Posterior cingulate gyrus (tissue), 11 donors: ENCODE measurements around the gene VPS13D.
A peak's percentile ranks its signal among the peaks of the same experiment; 100 is the strongest.

ENCODE experiments used
- DNase-seq, 10 donors: peaks; one replicate each; pipeline versions ENCODE4 v3.0.0 to v3.0.0-alpha.2; 2020 to 2021; ENCODE audit warnings: mixed read lengths in 3 of 10
- intact Hi-C: fragments of 100-400 bp; cut with DNase I; formaldehyde crosslinking; loops from one replicate; pipeline ENCODE4 v1.15.1; 2023

VPS13D gene

DNA sequence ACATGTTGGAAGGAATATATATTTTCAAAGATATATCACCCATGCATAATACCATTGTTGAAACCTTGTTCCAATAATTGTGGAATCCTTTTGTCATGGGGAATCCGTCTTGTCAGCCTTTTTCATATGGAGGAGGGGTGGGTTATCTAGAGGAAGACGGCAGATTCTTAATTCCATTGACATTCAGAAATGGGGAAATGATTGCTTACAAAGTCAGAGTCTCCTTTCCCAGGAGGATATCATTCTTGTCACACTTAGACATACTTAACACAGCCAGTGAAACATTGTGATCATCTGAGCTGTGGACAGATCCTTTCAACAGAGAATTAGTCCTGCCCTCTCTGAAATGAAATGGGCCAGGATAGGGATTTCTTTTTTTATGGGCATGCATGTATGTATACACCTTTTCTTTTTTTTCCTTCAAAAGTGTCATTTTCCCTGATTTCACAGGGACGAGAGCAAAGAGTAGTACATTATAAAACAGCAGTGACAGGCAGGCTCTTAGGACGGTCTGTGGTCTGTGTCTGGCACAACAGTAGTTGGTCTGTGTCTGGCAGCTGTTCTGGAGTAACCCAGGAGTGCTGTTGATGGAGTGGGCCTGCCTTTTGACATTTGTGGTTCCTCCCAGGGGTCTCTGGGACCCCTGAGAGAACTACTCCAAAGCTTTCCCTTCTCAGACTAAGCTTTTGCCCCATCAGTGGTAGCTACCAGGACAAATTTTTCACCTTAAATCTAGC lies 50.1 kb downstream of the VPS13D start:
- intact Hi-C loops = no loop called here
- DNase-seq = no peak

DNA sequence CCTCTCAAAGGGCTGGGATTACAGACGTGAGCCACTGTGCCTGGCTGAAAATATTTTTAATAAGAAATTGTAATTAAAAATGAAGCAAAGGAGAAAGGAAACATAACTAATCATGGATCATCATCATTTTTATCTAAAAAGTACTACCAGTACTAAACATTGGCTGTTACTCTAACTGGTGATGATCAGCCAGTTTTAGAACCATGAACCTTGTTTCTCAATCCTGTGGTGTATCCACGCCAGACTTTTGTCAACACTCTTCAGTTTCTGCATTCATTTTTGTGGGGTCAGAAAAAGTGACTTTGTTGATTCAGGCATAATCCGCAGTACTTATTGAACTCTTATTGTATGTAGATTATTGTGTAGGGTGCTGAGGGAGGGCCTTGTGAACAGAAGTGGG lies 52.3 kb downstream of the VPS13D start:
- intact Hi-C loops = no loop called here

GRCh38 chr1:12284486-12284885 lies 54.7 kb downstream of the VPS13D start:
- intact Hi-C loops = no loop called here
- DNase-seq = no peak

More for the DNA sequence above, 52.3 kb downstream of the VPS13D start:
- DNase-seq = no peak

DNA sequence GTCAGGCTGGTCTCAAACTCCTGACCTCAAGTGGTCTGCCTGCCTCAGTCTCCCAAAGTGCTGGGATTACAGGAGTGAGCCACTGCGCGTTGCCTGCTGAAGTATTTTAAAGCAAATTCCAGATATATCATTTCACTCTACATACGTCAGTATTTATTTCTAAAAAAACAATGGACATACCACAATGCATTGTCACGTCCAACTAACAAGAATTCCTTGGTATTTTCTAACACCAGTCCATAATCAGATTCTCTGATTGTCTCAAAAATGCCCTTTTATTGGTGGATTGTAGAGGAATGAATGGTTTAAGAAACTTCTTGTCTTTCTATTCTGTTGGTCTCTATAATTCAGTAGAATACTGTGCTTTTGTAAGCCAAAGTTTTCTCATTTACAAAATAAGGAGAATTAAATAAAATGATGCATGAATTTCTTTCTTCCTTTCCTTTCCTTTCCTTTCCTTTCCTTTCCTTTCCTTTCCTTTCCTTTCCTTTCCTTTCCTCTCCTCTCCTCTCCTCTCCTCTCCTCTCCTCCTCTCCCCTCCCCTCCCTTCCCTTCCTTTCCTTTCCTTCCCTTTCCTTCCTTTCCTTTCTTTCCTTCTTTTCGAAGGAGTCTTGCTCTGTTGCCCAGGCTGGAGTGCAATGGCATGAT lies 55.8 kb downstream of the VPS13D start:
- intact Hi-C loops = no loop called here
- no peak for DNase-seq

- DNase-seq = no peak
- intact Hi-C loops = no loop called here
These were observed 58.0 kb downstream of the VPS13D start for GRCh38 chr1:12287869-12288268.

DNA sequence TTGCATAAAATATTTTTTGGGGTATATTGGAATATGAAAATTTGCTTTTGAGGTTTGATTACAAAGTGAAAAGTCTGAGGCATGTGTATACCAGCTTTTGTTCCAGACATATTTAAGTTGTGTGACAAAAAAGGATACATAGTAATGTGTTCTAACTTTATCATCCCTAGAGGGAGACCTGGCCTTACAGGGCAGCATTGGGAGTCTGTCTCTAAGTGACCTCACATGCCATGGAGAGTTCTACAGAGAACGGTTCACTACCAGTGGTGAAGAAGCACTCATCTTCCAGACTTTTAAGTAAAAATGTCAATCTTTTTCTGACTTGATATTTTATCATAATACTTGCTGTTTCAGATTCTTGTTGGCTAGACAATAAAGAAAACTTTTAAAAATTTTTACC lies 61.0 kb downstream of the VPS13D start:
- intact Hi-C loops = no loop called here
- no peak for DNase-seq

DNA sequence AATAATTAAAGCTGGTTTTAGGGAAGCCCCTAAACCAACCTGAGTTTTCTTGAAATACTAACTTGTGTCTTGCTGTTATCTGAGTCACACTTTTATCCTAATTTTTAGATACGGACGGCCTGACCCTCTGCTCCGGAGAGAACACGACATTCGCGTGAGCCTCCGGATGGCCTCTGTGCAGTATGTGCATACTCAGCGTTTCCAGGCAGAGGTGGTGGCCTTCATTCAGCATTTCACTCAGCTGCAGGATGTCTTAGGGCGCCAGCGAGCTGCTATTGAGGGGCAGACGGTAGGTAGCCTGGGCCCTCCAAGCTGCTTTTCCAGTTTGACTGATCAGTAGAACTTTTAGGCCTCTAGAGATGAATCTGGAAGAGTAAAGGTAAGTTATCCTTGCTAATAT lies 63.6 kb downstream of the VPS13D start:
- intact Hi-C loops = no loop called here
- DNase-seq = no peak

GRCh38 chr1:12294076-12294475 lies 64.2 kb downstream of the VPS13D start:
- intact Hi-C loops = no loop called here
- no peak for DNase-seq

- no peak for DNase-seq
- intact Hi-C loops = no loop called here
These were observed 66.2 kb downstream of the VPS13D start for GRCh38 chr1:12296016-12296415.

DNA sequence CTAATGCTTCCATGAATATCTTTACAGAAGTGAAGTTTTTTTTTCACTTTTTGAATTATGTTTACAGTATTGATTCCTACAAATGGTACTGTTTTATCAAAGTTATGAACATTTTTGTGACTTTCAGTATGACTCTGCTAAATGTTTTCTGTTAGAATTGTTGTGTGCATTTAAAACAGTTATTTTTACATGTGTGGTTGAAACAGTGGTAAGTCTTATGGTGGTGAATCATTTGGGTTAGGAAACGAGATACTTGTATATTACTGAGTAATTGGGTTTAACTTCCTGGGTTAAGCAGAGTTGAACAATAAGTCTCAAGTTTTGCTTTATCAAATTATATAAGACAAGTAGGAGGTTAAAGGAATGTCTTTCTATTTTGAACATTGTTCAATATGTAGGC lies 66.8 kb downstream of the VPS13D start:
- intact Hi-C loops = no loop called here
- no peak for DNase-seq

GRCh38 chr1:12300706-12301105 lies 70.9 kb downstream of the VPS13D start:
- no peak for DNase-seq
- intact Hi-C loops = no loop called here

DNA sequence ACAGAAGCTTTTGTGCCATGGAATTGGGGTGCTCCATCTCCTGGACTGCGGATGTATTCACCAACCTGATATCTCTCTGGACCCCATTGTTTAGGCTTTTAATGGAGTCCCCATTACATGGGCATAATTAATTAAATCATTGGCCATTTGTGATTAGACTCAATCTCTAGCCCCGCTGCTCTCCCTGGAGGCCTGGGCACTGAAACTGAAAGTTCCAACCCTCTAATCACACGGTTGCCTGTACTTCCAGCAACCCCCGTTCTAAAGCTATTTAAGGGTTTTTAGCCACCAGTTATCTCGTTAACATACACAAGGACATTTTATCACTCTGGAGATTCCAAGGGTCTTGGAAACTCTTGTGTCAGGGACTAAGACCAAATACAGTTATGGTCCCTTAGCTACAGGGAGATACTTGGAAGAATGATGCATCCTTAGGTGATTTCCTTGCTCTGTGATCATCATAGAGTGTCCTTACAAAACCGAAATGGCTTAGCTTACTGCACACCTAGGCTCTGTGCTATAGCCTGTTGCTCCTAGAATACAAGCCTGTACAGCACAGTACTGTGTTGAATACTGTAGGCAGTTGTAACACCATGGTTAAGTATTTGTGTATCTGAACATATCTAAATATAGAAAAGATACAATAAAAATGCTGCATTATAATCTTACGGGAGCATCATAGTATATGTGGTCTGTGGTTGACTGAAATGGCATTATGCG lies 71.8 kb downstream of the VPS13D start:
- no peak for DNase-seq
- intact Hi-C loops = no loop called here

DNA sequence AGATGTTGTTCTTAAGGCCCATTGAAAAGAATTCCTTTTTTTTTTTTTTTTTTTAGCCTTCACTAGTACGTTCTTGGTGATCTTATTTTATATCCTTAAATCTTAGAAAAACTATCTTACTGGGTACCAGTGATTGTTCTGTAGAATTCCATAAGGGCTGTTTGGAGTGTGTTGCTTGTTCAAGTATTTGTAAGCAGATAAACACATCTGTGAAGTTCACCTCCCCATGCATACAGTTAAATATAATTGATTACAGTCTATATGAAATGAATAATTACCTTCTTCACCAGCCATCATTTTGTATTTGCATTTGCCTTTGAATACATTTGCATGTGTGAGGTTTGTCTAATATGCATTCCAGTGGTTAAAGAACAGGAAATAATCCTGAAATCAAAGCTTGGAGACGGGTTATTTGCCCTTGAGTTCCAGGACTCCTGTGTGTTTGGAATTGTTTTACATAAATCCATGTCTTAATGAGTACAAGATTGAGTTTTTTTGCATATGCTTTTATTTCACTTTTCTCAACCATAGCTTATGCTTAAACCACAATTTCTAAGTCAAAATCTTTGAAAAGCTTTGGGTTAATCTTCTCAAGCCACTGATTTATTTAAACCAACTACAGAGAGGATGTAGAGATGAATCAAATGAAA lies 73.1 kb downstream of the VPS13D start:
- no peak for DNase-seq
- intact Hi-C loops = no loop called here

- intact Hi-C loops = no loop called here
- peak in 1 of 10 donors; percentile 22 for DNase-seq
These were observed 75.5 kb downstream of the VPS13D start for GRCh38 chr1:12305377-12305776.

DNA sequence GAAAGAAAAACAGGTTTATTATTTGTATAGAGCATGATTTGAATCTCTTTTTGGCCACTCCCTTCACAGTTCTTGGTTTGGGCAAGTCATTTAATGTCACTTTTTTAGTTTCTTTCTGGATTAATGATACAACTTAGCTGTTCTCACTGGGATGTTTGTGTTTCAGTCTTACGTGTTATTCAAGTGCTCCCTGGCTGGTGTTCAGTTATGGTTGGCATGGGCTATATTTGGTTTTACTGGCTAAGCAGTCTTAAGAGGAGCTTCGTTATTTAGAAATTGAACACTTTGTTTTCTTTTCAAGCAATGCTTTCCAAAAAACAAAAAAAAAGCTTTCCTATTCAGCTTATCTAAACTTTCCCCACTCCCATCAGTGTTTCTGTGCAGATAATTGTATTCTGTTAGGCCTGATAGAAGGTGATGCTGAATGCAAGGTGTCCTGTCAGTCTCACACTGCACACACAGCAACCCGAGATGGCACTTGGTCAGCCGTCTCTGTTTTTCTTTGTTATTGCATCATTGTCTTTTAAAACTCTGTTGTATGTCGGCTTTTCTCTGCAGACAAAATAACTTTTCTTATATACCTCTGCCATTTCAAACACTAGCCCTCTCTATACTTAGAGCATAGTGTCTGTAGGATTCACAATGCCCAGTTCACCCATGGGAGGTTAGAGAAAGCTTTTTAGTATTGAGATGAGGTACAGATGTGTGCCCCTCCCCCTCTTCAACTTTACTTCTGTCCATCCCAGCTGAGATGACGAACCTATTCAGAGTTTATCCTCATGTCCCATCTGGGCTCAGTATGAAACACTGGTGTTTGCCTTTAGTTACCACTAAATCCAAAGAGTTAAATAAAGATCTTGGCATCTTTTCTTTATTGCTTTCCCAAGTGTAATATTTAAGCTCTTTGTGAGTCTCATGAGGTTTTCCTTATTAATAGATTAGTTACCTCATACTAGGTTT lies 80.2 kb downstream of the VPS13D start:
- intact Hi-C loops = loop anchor here (5.0 kb wide), 1 partner anchor 347 kb away; no protein-coding TSS in a partner anchor

GRCh38 chr1:12314333-12314903 lies 84.6 kb downstream of the VPS13D start:
- no peak for DNase-seq
- intact Hi-C loops = loop anchor here (5.0 kb wide), 1 partner anchor 343 kb away; no protein-coding TSS in a partner anchor

More for the DNA sequence above, 80.2 kb downstream of the VPS13D start:
- no peak for DNase-seq

DNA sequence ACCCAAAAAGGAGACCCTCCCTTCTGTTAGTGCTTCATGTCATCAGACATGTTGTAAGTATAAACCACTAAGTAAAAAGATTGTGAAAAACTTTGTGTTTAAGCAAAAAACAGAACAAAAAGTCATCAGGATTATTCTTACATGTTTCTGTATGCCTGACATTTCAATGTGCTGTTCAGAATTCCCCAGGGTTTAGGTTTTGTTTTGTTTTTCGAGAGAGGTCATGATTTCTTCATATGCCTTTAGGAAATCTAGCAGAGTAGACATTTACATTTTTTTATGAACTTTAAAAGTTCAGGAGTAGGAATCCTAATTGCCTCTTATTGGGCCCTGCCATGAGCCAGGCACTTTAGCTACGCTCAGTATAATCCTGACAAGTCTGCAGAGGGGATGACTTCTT lies 85.3 kb downstream of the VPS13D start:
- no peak for DNase-seq
- intact Hi-C loops = loop anchor here (5.0 kb wide), 1 partner anchor 307 kb away; no protein-coding TSS in a partner anchor

- DNase-seq = no peak
- intact Hi-C loops = loop anchor here (5.0 kb wide), 1 partner anchor 306 kb away; no protein-coding TSS in a partner anchor
These were observed 86.5 kb downstream of the VPS13D start for GRCh38 chr1:12316331-12316730.

DNA sequence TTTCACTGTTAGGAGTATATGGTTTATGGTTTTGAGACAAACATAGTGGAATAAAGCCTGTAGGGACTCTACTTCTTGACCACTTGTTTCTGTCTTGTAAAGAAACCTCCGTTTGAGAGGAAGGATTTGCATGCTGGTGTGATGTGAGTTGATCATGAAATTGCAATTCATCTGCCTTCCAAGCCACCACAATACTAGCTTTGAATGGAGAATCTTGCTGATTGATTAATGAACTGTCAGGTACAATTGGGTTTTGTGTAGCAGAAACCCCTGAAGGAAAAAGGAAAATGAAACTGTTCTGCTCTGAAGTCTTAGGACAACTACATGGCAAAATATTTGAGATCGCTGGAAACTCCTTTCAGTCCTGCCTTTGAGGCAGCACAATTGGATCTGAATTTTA lies 90.7 kb downstream of the VPS13D start:
- no peak for DNase-seq
- intact Hi-C loops = no loop called here
